Right lobe of liver (tissue), 4 donors: ENCODE results near the gene KBTBD3.

Experiments
- CTCF ChIP-seq, 4 donors: fragments of 200-600 bp in 3 of 4; fragments of 450-650 bp in 1 of 4; IDR thresholded peaks; one replicate each; pipeline versions ENCODE4 v1.5.1 to v1.8.0; 2016 to 2022; ENCODE audit warnings: antibody characterized with exemption in 4 of 4, mild to moderate bottlenecking in 2 of 4
- POLR2A ChIP-seq: fragments of 450-650 bp; IDR thresholded peaks from one replicate; pipeline ENCODE4 v1.6.1; 2017; ENCODE audit warnings: antibody characterized with exemption, mild to moderate bottlenecking
- donor health status: DM: no; HTN: no; CAD: no.
- donor health status: DM: no; HTN: no; CAD: no.
- donor health status: DM: no; HTN: yes; CAD: no.

DNA sequence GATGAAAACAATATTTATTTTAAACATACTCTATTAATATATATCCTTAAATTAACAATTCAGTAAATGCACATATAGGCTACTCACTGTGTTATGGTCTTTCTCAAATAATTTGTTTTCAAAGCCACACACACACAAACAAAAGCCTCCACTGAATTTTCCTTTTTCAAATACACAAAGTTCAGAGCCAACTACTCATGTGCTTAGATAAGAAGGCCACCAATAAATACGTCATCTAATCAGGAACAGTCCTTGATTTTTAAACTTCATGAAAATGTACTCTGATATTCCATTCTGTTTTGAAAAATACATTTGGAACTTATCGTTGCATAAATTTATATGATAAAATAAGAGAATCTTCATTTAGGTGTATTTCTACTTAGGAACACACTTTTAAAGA lies 26.0 kb downstream of the KBTBD3 start:
- TF ChIP-seq CTCF (IDR thresholded peaks at IDR 0.05): no peak
- TF ChIP-seq POLR2A: no peak
